ENCODE data around the gene TREML2. TPM values are rescaled to one million over a fixed set of nuclear protein-coding genes. Genes with fewer than 3 reads are reported as not detected.

Gene TREML2
- total RNA-seq, 1 donor from 2014 or later = not detected

- DNase-seq (ENCODE audit: low spot score, unreplicated experiment) = no peak
- Mint-ChIP-seq H3K9me3 (ENCODE audit: low read depth) (no peaks in the 10 kb centered on the region), H3K27me3 (peaks cover 18% of the 10 kb centered on the region), H3K4me3 (ENCODE audit: low read depth) (no peak overlapping the region), H3K4me1 (ENCODE audit: low read depth) (no peaks in the 10 kb centered on the region), H3K36me3 (ENCODE audit: insufficient read depth) (no peaks in the 10 kb centered on the region), H3K27ac (no peak overlapping the region)
- TF ChIP-seq CTCF (IDR thresholded peaks at IDR 0.05; ENCODE audit: unreplicated experiment) = no peak
Measured at GRCh38 chr6:41161851-41162552, 38.9 kb downstream of the TREML2 start.

- no peaks in the 10 kb centered on the region for H3K4me1 Mint-ChIP-seq (ENCODE audit: low read depth)
- no peak overlapping the region for H3K4me3 Mint-ChIP-seq (ENCODE audit: low read depth)
- no peak for TF ChIP-seq CTCF (IDR thresholded peaks at IDR 0.05; ENCODE audit: unreplicated experiment)
- DNase-seq (ENCODE audit: low spot score, unreplicated experiment) = no peak
- H3K36me3 Mint-ChIP-seq (ENCODE audit: insufficient read depth) = no peaks in the 10 kb centered on the region
- no peak overlapping the region for H3K27ac Mint-ChIP-seq
- H3K9me3 Mint-ChIP-seq (ENCODE audit: low read depth) = no peaks in the 10 kb centered on the region
- peaks cover 14% of the 10 kb centered on the region for H3K27me3 Mint-ChIP-seq
Measured at GRCh38 chr6:41161380-41161779, 39.6 kb downstream of the TREML2 start.

- no peak for TF ChIP-seq CTCF (IDR thresholded peaks at IDR 0.05; ENCODE audit: unreplicated experiment)
- no peaks in the 10 kb centered on the region for H3K4me1 Mint-ChIP-seq (ENCODE audit: low read depth)
- H3K9me3 Mint-ChIP-seq (ENCODE audit: low read depth) = no peaks in the 10 kb centered on the region
- H3K27me3 Mint-ChIP-seq = peaks cover 12% of the 10 kb centered on the region
- no peak for DNase-seq (ENCODE audit: low spot score, unreplicated experiment)
- no peaks in the 10 kb centered on the region for H3K36me3 Mint-ChIP-seq (ENCODE audit: insufficient read depth)
- no peak overlapping the region for H3K4me3 Mint-ChIP-seq (ENCODE audit: low read depth)
- H3K27ac Mint-ChIP-seq = no peak overlapping the region
Measured at GRCh38 chr6:41160933-41161332, 40.0 kb downstream of the TREML2 start.

- H3K27ac Mint-ChIP-seq = no peak overlapping the region
- no peak overlapping the region for H3K4me3 Mint-ChIP-seq (ENCODE audit: low read depth)
- H3K36me3 Mint-ChIP-seq (ENCODE audit: insufficient read depth) = no peaks in the 10 kb centered on the region
- peaks cover 20% of the 10 kb centered on the region for H3K27me3 Mint-ChIP-seq
- TF ChIP-seq CTCF (IDR thresholded peaks at IDR 0.05; ENCODE audit: unreplicated experiment) = no peak
- no peak for DNase-seq (ENCODE audit: low spot score, unreplicated experiment)
- no peaks in the 10 kb centered on the region for H3K4me1 Mint-ChIP-seq (ENCODE audit: low read depth)
- no peaks in the 10 kb centered on the region for H3K9me3 Mint-ChIP-seq (ENCODE audit: low read depth)
Measured at GRCh38 chr6:41159415-41160082, 41.4 kb downstream of the TREML2 start.

GRCh38 chr6:41157323-41157722 lies 43.6 kb downstream of the TREML2 start:
- H3K36me3 Mint-ChIP-seq (ENCODE audit: insufficient read depth) = no peaks in the 10 kb centered on the region
- H3K4me3 Mint-ChIP-seq (ENCODE audit: low read depth) = no peak overlapping the region
- H3K27ac Mint-ChIP-seq = no peak overlapping the region
- TF ChIP-seq CTCF (IDR thresholded peaks at IDR 0.05; ENCODE audit: unreplicated experiment) = no peak
- H3K27me3 Mint-ChIP-seq = peaks cover 20% of the 10 kb centered on the region
- no peak for DNase-seq (ENCODE audit: low spot score, unreplicated experiment)
- H3K9me3 Mint-ChIP-seq (ENCODE audit: low read depth) = no peaks in the 10 kb centered on the region
- H3K4me1 Mint-ChIP-seq (ENCODE audit: low read depth) = no peaks in the 10 kb centered on the region
